Lower lobe of right lung (tissue), 2 donors: ENCODE results near the gene BICD1. TPM values are rescaled to one million over a fixed set of nuclear protein-coding genes. Genes with fewer than 3 reads are reported as not detected.

Experiments used
- ATAC-seq, 2 donors: fragments of 200-7000 bp; cut with Tn5 transposase; one replicate each; pipeline ENCODE4 v1.9.1; 2020 to 2022; ENCODE audit warnings: mild to moderate bottlenecking in 2 of 2, moderate library complexity in 2 of 2
- DNase-seq: peaks from one replicate; pipeline ENCODE4 v3.0.0-alpha.2; 2020
- H3K27ac ChIP-seq: fragments of 200-600 bp; one replicate; pipeline ENCODE4 v1.8.0; 2022
- H3K27me3 ChIP-seq: fragments of 200-600 bp; one replicate; pipeline ENCODE4 v1.8.0; 2022; ENCODE audit warnings: low read depth
- H3K36me3 ChIP-seq: fragments of 200-600 bp; one replicate; pipeline ENCODE4 v1.8.0; 2022; ENCODE audit warnings: mild to moderate bottlenecking
- H3K4me1 ChIP-seq: fragments of 200-600 bp; one replicate; pipeline ENCODE4 v1.8.0; 2022
- H3K4me3 ChIP-seq: fragments of 200-600 bp; one replicate; pipeline ENCODE4 v1.8.0; 2022; ENCODE audit warnings: mild to moderate bottlenecking
- H3K9me3 ChIP-seq: fragments of 200-600 bp; one replicate; pipeline ENCODE4 v1.8.0; 2022
- CTCF ChIP-seq: fragments of 200-600 bp; IDR thresholded peaks from one replicate; pipeline ENCODE4 v1.8.0; 2022; ENCODE audit warnings: antibody characterized with exemption, mild to moderate bottlenecking
- intact Hi-C: fragments of 100-400 bp; cut with DNase I; formaldehyde crosslinking; loops from one replicate; pipeline ENCODE4 v1.11.0; 2022
- total RNA-seq: library from RNA; stranded (reverse); fragmentation: NEBNext Ultra II Directional; extraction: Animal tissue kit (Norgen Biotek cat#: 25700); gene quantifications from one replicate; pipeline ENCODE4 v1.2.1, GENCODE V29; 2021
- donor health status: DM: no; HTN: yes; CAD: no; lungs with severe emphysema.

The BICD1 gene
- total RNA-seq, 1 donor from 2014 or later, result 11.0 TPM

DNA sequence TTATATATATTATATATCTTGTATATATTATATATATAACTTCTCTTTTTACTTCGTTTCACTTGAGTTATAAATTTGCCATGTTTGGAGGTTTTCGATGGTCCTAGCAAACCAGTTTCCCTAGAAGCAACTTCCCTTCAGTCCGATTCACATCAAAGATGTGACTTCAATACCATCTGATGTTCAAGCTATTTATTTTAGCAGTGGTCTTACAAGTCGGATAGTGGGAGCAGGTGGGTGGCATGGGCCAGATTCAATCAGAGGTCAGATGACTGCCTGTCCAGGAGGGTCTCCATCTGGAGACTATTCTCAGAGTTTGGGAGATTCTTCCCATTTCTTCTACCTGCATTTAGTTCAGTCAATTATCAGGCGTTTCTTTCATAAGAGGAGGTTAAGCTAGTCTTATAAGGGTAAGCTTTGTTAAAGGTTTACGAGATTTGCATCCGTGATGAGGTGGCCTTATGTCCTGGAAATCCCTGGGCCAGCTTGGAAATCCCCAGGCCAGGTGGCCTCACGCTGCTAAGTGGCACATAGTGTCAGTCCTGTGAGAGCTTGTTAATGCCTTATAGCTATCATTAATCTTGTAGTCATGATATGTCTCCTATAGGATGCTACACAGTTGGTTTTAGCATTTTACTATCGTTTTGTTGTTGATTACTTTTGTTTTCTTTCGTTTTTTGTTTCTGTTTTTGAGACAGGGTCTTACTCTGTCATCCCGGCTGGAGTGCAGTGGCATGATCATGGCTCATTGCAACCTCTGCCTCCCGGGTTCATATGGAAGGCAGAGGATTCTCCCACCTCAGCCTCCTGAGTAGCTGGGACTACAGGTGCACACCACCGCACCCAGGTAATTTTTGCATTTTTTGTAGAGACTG, 145.8 kb downstream of the BICD1 start:
- Histone ChIP-seq H3K27me3 (no peaks in the 10 kb centered on the region), H3K9me3 (no peaks in the 10 kb centered on the region), H3K4me3 (no peak overlapping the region), H3K36me3 (no peaks in the 10 kb centered on the region), H3K4me1 (no peaks in the 10 kb centered on the region), H3K27ac (no peak overlapping the region)
- no peak for TF ChIP-seq CTCF
- intact Hi-C loops, result no loop called here
- no peak for DNase-seq
- no peak for ATAC-seq

GRCh38 chr12:32253154-32253790, 146.6 kb downstream of the BICD1 start:
- Histone ChIP-seq H3K27me3 (no peaks in the 10 kb centered on the region), H3K4me1 (no peaks in the 10 kb centered on the region), H3K9me3 (peaks cover 3% of the 10 kb centered on the region), H3K4me3 (no peak overlapping the region), H3K27ac (no peak overlapping the region), H3K36me3 (no peaks in the 10 kb centered on the region)
- no peak for TF ChIP-seq CTCF
- ATAC-seq, result no peak
- DNase-seq, result no peak
- intact Hi-C loops, result no loop called here

DNA sequence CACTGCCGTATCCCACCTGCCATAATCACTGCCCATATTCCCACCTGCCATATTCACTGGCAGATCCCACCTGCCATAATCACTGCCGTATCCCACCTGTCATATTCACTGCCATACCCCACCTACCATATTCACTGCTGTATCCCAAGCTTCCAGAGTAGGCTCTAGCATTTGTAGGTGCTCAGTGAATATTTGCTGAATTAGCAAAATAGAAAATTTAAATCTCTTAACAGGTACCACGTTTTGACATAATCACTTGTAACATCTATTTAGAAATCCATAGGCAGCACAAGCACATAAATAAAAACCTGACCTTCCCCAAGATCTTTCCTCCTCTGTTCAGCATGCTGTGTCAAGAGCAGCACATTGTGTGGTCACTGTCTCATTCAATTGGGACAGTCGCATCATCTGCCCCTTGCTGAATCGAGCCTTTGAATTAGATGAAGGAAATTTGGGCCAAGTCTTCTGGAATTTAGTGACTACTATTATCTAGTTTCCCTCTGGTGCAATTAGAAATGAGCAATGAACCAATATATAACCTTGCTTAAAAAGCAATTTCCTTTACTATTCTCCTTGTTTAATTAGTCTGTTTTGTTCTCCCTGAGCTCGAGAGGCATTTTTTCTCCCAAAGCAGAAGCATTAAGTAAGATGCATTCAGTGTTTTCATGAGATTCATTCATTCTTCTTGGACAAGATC, 147.8 kb downstream of the BICD1 start:
- ATAC-seq (no peak), DNase-seq (no peak)
- Histone ChIP-seq H3K4me1 (no peaks in the 10 kb centered on the region), H3K36me3 (no peaks in the 10 kb centered on the region), H3K27ac (no peak overlapping the region), H3K9me3 (peaks cover 3% of the 10 kb centered on the region), H3K4me3 (no peak overlapping the region), H3K27me3 (no peaks in the 10 kb centered on the region)
- intact Hi-C loops, result no loop called here
- no peak for TF ChIP-seq CTCF

DNA sequence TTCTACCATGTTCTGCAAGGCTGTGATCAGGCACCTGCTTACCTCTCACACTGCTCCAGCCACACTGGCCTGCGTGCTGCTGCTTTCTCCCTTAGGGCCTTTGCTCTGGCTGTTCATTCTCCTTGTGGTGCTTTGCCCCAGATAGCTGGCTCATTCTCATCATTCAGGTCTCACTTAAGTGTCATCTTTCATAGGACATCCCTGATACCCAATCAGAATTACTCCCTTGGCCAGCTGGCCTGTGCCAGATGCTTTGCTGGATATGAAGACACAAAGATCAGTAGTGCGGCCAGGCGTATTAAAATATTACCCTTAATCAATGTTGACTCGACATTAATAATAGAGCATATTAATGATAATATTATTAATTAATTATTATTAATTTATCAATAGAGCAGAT, 148.9 kb downstream of the BICD1 start:
- DNase-seq (no peak), ATAC-seq (no peak)
- Histone ChIP-seq H3K27ac (no peak overlapping the region), H3K27me3 (no peaks in the 10 kb centered on the region), H3K4me1 (no peaks in the 10 kb centered on the region), H3K9me3 (peaks cover 3% of the 10 kb centered on the region), H3K4me3 (no peak overlapping the region), H3K36me3 (no peaks in the 10 kb centered on the region)
- TF ChIP-seq CTCF, result no peak
- intact Hi-C loops, result no loop called here

DNA sequence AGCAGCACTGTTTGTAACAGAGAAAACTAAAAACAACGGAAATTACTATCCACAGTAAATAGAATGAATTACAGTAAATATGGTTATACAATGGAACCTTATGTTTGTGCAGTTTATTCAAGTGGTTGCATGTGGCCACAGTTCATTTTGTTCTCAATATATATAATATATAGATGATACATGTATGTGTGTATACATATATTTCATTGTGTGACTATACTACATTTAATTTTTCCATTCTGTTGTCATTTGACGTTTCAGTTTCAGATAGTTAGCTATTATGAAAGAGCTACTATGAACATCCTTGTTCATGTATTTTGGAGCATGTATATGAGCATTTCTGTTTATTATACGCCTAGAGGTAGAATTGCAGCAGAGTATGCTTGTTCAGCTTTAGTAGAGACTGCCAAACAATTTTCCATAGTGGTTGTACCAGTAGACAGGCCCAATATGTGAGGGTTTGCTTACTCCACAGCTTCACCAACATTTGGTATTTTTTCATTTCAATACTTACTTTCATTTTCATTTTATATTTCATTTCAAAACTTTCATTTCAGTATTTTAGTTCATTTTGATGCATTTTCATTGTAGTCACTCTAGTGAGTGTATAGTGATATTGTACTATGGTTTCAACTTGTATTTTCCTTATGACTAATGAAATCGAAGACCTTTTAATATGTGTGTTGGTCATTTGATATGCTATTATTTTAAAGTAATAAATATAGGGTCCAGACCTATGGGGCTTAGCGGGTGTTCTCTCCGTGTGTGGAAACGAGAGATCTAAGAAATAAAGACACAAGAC, 151.2 kb downstream of the BICD1 start:
- intact Hi-C loops, result no loop called here
- Histone ChIP-seq H3K36me3 (no peaks in the 10 kb centered on the region), H3K4me3 (no peak overlapping the region), H3K9me3 (peaks cover 3% of the 10 kb centered on the region), H3K4me1 (no peaks in the 10 kb centered on the region), H3K27me3 (no peaks in the 10 kb centered on the region), H3K27ac (no peak overlapping the region)
- no peak for TF ChIP-seq CTCF
- no peak for DNase-seq
- no peak for ATAC-seq
